Bronchial epithelial cell (primary cell): ENCODE measurements around the gene TOM1. TPM values are rescaled to one million over a fixed set of nuclear protein-coding genes. Genes with fewer than 3 reads are reported as not detected.

Experiments
- DNase-seq: peaks from one replicate; pipeline ENCODE4 v3.0.0-alpha.2; 2010; ENCODE audit warnings: low read depth
- FAIRE-seq: peaks from 2 replicates; lab custom pipeline; 2011; peaks lifted over from hg19 to GRCh38; lab: Jason Lieb, UNC
- H3K27me3 ChIP-seq: 2 replicates; pipeline ENCODE4 v1.5.1; 2011; ENCODE audit warnings: low read length; ENCODE audit not compliant: control insufficient read depth, insufficient read depth
- H3K36me3 ChIP-seq: 2 replicates; pipeline ENCODE4 v1.5.1; 2011; ENCODE audit warnings: low read length; ENCODE audit not compliant: control insufficient read depth, insufficient read depth
- H3K4me3 ChIP-seq: 2 replicates; pipeline ENCODE4 v1.5.1; 2011; ENCODE audit warnings: mild to moderate bottlenecking, low read depth, low read length, control low read depth
- total RNA-seq: library from RNA; depleted of rRNA; stranded (reverse); fragments of >200 nt; gene quantifications from 2 replicates; pipeline ENCODE4 v1.2.1, GENCODE V29; 2014
- TF ChIP-seq, protein P1 (sequence below): IDR thresholded peaks from 2 replicates; pipeline ENCODE4 v1.5.1; 2011; ENCODE audit warnings: mild to moderate bottlenecking, moderate library complexity, low read length, control low read depth, inconsistent platforms; ENCODE audit not compliant: insufficient read depth, severe bottlenecking

TOM1 gene
- total RNA-seq, 1 donor from 2014 or later = 22.6 TPM

DNA sequence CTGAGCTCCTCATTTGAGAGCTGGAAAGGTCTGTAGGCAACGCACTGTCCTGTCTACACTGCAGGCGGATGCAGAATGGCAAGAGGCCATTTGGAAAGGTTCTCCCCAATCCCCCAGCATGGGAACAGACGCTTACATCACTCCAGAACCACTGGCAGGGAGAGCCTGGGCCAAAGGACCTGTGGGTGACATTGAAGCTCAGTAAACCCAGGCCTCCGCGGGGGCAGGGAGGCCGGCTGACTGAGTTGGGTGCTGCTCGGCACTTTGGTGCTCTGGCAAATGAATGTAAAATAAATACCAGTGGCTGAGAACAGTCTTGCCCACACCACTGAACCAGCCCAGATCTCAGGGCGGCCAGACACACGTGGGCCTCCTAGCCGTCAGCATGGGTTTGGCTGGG lies 22.4 kb downstream of the TOM1 start:
- H3K4me3 ChIP-seq = no peak overlapping the region
- no peak for DNase-seq
- no peaks in the 10 kb centered on the region for H3K27me3 ChIP-seq
- TF ChIP-seq, protein P1, sequence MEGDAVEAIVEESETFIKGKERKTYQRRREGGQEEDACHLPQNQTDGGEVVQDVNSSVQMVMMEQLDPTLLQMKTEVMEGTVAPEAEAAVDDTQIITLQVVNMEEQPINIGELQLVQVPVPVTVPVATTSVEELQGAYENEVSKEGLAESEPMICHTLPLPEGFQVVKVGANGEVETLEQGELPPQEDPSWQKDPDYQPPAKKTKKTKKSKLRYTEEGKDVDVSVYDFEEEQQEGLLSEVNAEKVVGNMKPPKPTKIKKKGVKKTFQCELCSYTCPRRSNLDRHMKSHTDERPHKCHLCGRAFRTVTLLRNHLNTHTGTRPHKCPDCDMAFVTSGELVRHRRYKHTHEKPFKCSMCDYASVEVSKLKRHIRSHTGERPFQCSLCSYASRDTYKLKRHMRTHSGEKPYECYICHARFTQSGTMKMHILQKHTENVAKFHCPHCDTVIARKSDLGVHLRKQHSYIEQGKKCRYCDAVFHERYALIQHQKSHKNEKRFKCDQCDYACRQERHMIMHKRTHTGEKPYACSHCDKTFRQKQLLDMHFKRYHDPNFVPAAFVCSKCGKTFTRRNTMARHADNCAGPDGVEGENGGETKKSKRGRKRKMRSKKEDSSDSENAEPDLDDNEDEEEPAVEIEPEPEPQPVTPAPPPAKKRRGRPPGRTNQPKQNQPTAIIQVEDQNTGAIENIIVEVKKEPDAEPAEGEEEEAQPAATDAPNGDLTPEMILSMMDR = no peak
- peaks cover 28% of the 10 kb centered on the region for H3K36me3 ChIP-seq
- peak; percentile 36 for FAIRE-seq

DNA sequence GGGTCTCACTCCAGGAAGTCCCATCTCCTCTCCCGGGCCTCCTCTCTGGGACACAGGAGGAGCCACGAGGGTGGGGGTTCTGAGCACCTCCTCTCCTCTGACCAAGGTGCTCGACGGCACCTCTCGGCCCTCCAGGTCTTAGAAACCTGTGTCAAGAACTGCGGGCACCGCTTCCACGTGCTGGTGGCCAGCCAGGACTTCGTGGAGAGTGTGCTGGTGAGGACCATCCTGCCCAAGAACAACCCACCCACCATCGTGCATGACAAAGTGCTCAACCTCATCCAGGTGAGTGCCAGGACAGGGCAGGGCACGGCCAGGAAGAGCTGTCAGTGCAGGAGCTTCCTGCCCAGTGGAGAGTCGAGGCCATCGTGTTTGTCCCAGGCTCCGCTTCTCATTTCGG lies 23.2 kb downstream of the TOM1 start:
- no peaks in the 10 kb centered on the region for H3K27me3 ChIP-seq
- H3K4me3 ChIP-seq = no peak overlapping the region
- TF ChIP-seq, protein P1 = no peak
- H3K36me3 ChIP-seq = peaks cover 28% of the 10 kb centered on the region
- FAIRE-seq (no peak), DNase-seq (no peak)

DNA sequence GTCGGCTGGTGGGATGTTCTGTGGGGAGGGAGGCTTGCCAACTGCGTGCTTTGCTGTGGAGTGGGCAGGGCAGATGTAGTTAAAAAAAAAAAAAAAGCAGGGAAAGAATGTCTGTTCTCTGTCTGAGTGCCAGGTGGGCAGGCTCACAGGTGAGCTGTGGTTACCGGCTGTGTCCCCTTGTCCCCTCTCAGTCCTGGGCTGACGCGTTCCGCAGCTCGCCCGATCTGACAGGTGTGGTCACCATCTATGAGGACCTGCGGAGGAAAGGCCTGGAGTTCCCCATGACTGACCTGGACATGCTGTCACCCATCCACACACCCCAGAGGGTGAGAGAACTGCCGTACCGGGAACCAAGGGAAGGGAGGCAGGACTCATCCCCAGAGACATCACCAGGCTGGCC lies 23.6 kb downstream of the TOM1 start:
- Histone ChIP-seq H3K27me3 (no peaks in the 10 kb centered on the region), H3K36me3 (peaks cover 28% of the 10 kb centered on the region), H3K4me3 (no peak overlapping the region)
- TF ChIP-seq, protein P1 = no peak
- DNase-seq (no peak), FAIRE-seq (no peak)

DNA sequence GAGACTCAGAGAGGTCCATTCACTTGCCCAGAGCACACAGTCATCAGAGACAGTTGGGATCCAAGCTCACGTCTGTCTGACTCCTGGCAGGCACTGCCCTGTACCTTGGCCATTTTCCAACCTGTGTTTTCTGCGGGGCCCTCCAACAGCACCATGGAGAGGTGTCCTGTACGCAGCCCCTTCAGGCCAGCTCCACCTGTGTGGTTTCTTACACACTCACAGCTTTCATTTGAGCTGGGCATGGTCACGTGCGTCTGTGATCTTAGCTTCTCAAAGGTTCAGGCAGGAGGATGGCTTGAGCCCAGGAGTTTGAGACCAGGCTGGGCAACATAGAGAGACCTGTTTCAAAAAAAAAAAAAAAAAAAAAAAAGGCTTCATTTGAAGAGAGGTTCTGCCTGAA lies 24.4 kb downstream of the TOM1 start:
- TF ChIP-seq, protein P1 = no peak
- FAIRE-seq = peak; percentile 52
- no peak for DNase-seq
- Histone ChIP-seq H3K27me3 (no peaks in the 10 kb centered on the region), H3K4me3 (no peak overlapping the region), H3K36me3 (peaks cover 25% of the 10 kb centered on the region)

DNA sequence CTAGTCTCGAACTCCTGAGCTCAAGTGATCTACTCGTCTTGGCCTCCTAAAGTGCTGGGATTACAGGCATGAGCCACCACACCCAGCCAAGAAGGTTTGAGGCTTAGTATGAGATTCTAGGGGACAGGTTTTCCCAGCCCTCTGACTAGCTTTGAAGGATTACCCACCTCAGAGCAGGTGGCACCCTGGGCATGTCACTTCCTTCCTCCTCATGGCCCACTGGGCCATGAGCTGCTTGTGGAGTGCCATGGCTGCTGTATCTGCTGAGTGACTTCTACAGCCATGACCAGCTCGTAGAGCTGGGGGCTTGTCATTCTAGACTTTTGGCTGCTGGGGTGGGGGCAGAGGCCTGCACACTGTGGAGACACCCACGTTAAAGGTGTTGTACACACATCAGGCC lies 25.1 kb downstream of the TOM1 start:
- peaks cover 25% of the 10 kb centered on the region for H3K36me3 ChIP-seq

DNA sequence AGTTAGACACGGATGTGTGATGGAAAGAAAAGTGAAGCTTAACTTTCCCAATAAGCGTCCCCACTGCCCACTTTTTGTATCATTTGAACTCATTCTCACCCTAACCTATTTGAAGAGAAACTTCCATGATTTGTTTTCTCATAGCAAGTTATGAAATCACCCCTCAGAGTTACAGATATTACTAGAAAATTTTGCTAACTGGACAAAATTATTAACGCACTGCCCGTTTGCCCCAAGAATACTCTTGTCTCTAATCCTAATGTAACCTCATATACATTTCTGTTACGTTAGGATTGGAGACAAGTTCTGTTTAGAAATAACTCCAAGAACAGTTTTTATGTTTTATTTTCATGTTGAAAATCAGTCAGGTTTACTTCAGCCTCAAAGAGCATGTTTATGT lies 25.5 kb downstream of the TOM1 start:
- Histone ChIP-seq H3K27me3 (no peaks in the 10 kb centered on the region), H3K4me3 (no peak overlapping the region), H3K36me3 (peaks cover 26% of the 10 kb centered on the region)
- no peak for FAIRE-seq
- no peak for DNase-seq
- TF ChIP-seq, protein P1 = no peak

More for the DNA sequence above, 25.1 kb downstream of the TOM1 start:
- FAIRE-seq (no peak), DNase-seq (no peak)
- TF ChIP-seq, protein P1 = no peak
- no peak overlapping the region for H3K4me3 ChIP-seq
- no peaks in the 10 kb centered on the region for H3K27me3 ChIP-seq
